Neural progenitor cell (in vitro differentiated cells): Measurements from ENCODE around the gene SYT6.

Experiments
- CTCF ChIP-seq: fragments of 200-600 bp; sonication (generic); IDR thresholded peaks from 2 replicates; pipeline ENCODE4 v1.5.1; 2017; ENCODE audit warnings: antibody characterized with exemption, mild to moderate bottlenecking
- EZH2 ChIP-seq: fragments of 200-600 bp; sonication (generic); IDR thresholded peaks from 2 replicates; pipeline ENCODE4 v1.6.1; 2017; ENCODE audit warnings: antibody characterized with exemption, mild to moderate bottlenecking, moderate library complexity

GRCh38 chr1:114152089-114152507 lies 1.6 kb downstream of the SYT6 start:
- TF ChIP-seq CTCF (no peak), EZH2 (no peak)
